ENCODE results near the gene SP6.

DNA sequence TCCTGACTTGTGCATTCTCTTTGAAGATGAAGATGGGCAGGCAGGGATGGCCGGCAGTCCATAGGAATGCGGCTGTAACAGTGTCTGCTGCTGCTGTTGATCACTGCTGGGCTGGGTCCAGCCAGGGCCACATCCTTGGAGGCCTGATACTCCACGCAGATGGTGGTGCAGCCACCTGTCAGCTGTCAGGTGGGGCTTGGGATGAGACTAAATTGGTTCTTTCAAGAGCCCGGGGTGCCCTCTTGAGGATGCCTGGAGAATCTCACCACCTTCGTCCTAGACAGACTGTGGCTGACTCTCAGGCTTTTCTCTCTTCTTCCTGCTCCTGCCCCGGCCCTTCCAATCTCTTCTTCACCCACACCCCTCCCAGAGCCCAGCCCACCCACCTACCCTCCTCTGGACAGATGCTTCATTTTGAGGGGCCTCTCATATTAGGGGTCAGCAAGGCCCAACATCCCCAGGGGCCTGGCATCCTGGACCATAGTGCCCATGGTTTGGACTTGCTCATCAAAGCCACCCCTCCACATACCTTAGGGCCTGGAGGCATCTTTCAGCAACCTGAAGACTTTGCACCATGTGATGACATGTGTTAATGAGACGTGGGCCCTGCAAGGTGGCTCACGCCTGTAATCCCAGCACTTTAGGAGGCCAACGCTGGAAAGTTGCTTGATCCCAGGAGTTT lies 48.5 kb downstream of the SP6 start:
- TF ChIP-seq, protein P1, sequence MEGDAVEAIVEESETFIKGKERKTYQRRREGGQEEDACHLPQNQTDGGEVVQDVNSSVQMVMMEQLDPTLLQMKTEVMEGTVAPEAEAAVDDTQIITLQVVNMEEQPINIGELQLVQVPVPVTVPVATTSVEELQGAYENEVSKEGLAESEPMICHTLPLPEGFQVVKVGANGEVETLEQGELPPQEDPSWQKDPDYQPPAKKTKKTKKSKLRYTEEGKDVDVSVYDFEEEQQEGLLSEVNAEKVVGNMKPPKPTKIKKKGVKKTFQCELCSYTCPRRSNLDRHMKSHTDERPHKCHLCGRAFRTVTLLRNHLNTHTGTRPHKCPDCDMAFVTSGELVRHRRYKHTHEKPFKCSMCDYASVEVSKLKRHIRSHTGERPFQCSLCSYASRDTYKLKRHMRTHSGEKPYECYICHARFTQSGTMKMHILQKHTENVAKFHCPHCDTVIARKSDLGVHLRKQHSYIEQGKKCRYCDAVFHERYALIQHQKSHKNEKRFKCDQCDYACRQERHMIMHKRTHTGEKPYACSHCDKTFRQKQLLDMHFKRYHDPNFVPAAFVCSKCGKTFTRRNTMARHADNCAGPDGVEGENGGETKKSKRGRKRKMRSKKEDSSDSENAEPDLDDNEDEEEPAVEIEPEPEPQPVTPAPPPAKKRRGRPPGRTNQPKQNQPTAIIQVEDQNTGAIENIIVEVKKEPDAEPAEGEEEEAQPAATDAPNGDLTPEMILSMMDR (IDR thresholded peaks at IDR 0.05; ENCODE audit: insufficient read depth, low read length) = peak; percentile 66
- TF ChIP-seq POLR2AphosphoS5 (IDR thresholded peaks at IDR 0.05; ENCODE audit: low read depth) (no peak), GABPA (IDR thresholded peaks at IDR 0.05; ENCODE audit: low read depth) (no peak)
